K562 (cell line): ENCODE measurements around the gene RASL11A. TPM values are rescaled to one million over a fixed set of nuclear protein-coding genes. Genes with fewer than 3 reads are reported as not detected.

Experiments used
- DEAF1 ChIP-seq: fragments of 450-650 bp; formaldehyde crosslinking; IDR thresholded peaks from 2 replicates; pipeline ENCODE4 v1.4.0; 2020; ENCODE audit warnings: mild to moderate bottlenecking, moderate library complexity
- EZH2 ChIP-seq: IDR thresholded peaks from 2 replicates; pipeline ENCODE4 v1.6.1; 2012; ENCODE audit warnings: low read depth, mild to moderate bottlenecking, inconsistent platforms, low read length, borderline replicate concordance
- MBD1 ChIP-seq: fragments of 250-450 bp; sonication (Bioruptor Pico); IDR thresholded peaks from 2 replicates; pipeline ENCODE4 v1.8.0; 2022; ENCODE audit warnings: inconsistent platforms
- POLR2AphosphoS5 ChIP-seq: IDR thresholded peaks from 2 replicates; pipeline ENCODE4 v1.6.1; 2011; ENCODE audit warnings: mild to moderate bottlenecking, low read depth, low read length, moderate library complexity; ENCODE audit not compliant: control insufficient read depth, insufficient read depth
- REST ChIP-seq, 2 experiments: fragments of 450-650 bp; formaldehyde crosslinking in 1 of 2; IDR thresholded peaks; 2 replicates each; pipeline versions ENCODE4 v1.4.0 to v1.6.1; 2014 to 2020; ENCODE audit warnings: mild to moderate bottlenecking in 2 of 2, borderline replicate concordance in 1 of 2, low read depth in 1 of 2
- USF2 ChIP-seq: sonication (generic); formaldehyde crosslinking; IDR thresholded peaks from 2 replicates; pipeline ENCODE4 v1.5.0; 2020; ENCODE audit warnings: missing genetic modification reagents
- ZNF518B ChIP-seq: fragments of 250-450 bp; sonication (Bioruptor Pico); IDR thresholded peaks from 2 replicates; pipeline ENCODE4 v1.5.0; 2021; ENCODE audit warnings: mild to moderate bottlenecking, moderate library complexity
- polyA plus RNA-seq, 8 experiments: library from polyadenylated mRNA; depleted of rRNA in 4 of 8; stranded (reverse) in 5 of 8; unstranded in 3 of 8; fragments of >200 nt; fragmentation: Nextera tagmentation in 2 of 8; fragmentation: Illumina TruSeq in 1 of 8; extraction: Ambion mirVana in 2 of 8; extraction: Trizol in 1 of 8; gene quantifications; 2 replicates each; pipeline versions ENCODE4 v1.2.1 to v1.2.3, GENCODE V29; 2011 to 2014; ENCODE audit warnings: inconsistent platforms in 1 of 8, missing spikeins in 1 of 8
- total RNA-seq, 7 experiments: library from RNA; depleted of rRNA in 6 of 7; stranded (reverse); fragments of >200 nt in 6 of 7; fragmentation: Illumina TruSeq in 2 of 7; extraction: Trizol in 2 of 7; gene quantifications; 2 replicates each; pipeline versions ENCODE4 v1.2.1 to v1.2.3, GENCODE V29; 2011 to 2021; ENCODE audit warnings: low replicate concordance in 1 of 7

RASL11A gene
- total and polyA plus RNA-seq, 9 of the 15 experiments (the other 6 are each of a cell fraction or from before 2014, with no cell fraction given), result 0.11 to 2.2 (median 1.5) TPM; not detected in 1

- no peak for TF ChIP-seq REST (IDR thresholded peaks at IDR 0.05; ENCODE audit: borderline replicate concordance)
- TF ChIP-seq REST (CRISPR knock-in tag; IDR thresholded peaks at IDR 0.05; ENCODE audit: low read depth), result no peak
- TF ChIP-seq DEAF1 (CRISPR knock-in tag), result no peak
- TF ChIP-seq USF2 (CRISPR knock-in tag), result no peak
- no peak for TF ChIP-seq EZH2
- no peak for TF ChIP-seq ZNF518B
- TF ChIP-seq POLR2AphosphoS5, result peak; percentile 70; the same call in 1 of the 2 replicates
- no peak for TF ChIP-seq MBD1 (CRISPR knock-in tag)
These were observed 12.9 kb upstream of the RASL11A start (continued) for GRCh38 chr13:27257648-27258253.
